ENCODE measurements around the gene MYADML2. TPM values are rescaled to one million over a fixed set of nuclear protein-coding genes. Genes with fewer than 3 reads are reported as not detected.

Gene MYADML2
- total and polyA plus RNA-seq, 2 experiments from 2014 or later = 0.70 to 1.7 TPM

- no peak for TF ChIP-seq ZNF462 (CRISPR knock-in tag; IDR thresholded peaks at IDR 0.05)
- no peak for TF ChIP-seq EZH2phosphoT487 (IDR thresholded peaks at IDR 0.05; ENCODE audit: unreplicated experiment)
- TF ChIP-seq STAT1 (IDR thresholded peaks at IDR 0.05; ENCODE audit: unreplicated experiment) = no peak
- no peak for TF ChIP-seq JUNB (IDR thresholded peaks at IDR 0.05; ENCODE audit: unreplicated experiment)
- no peak for TF ChIP-seq POLR2AphosphoS5 (IDR thresholded peaks at IDR 0.05; ENCODE audit: low read depth)
- no peak for TF ChIP-seq ZNF114 (CRISPR knock-in tag; IDR thresholded peaks at IDR 0.05)
- TF ChIP-seq CTCF (conservative IDR thresholded peaks at IDR 0.05; ENCODE audit: low read depth in 2 of 2) = no peak
- no peak for TF ChIP-seq REST (IDR thresholded peaks at IDR 0.05; ENCODE audit: unreplicated experiment)
- TF ChIP-seq EZH2 (IDR thresholded peaks at IDR 0.05; ENCODE audit: low read depth, unreplicated experiment) = no peak
- no peak for TF ChIP-seq ZNF331 (CRISPR knock-in tag; IDR thresholded peaks at IDR 0.05; ENCODE audit: low read depth)
- no peak for TF ChIP-seq ETS1 (IDR thresholded peaks at IDR 0.05)
- TF ChIP-seq NANOG (IDR thresholded peaks at IDR 0.05; ENCODE audit: borderline replicate concordance) = no peak
These were observed 17.5 kb downstream of the MYADML2 start (continued) for GRCh38 chr17:81929253-81930141.

All from GM23338 (cell line).